Astrocyte (in vitro differentiated cells and primary cell): Measurements from ENCODE around the gene CDH26. TPM values are rescaled to one million over a fixed set of nuclear protein-coding genes. Genes with fewer than 3 reads are reported as not detected.

Experiments
- DNase-seq: peaks from one replicate; pipeline ENCODE4 v3.0.0-alpha.2; 2010; ENCODE audit warnings: low read depth
- FAIRE-seq: peaks from 2 replicates; lab custom pipeline; 2011; peaks lifted over from hg19 to GRCh38; lab: Jason Lieb, UNC
- H2AFZ ChIP-seq: 2 replicates; pipeline ENCODE4 v1.6.0; 2012; ENCODE audit warnings: low read depth, low read length, inconsistent platforms
- H3K27ac ChIP-seq: 2 replicates; pipeline ENCODE4 v1.5.1; 2011; ENCODE audit warnings: low read depth, low read length, inconsistent platforms
- H3K27me3 ChIP-seq: 2 replicates; pipeline ENCODE4 v1.6.0; 2011; ENCODE audit warnings: low read length, inconsistent platforms; ENCODE audit not compliant: insufficient read depth
- H3K36me3 ChIP-seq: 2 replicates; pipeline ENCODE4 v1.5.1; 2011; ENCODE audit warnings: low read length, inconsistent platforms; ENCODE audit not compliant: insufficient read depth
- H3K4me1 ChIP-seq: 2 replicates; pipeline ENCODE4 v1.5.1; 2011; ENCODE audit warnings: low read length, inconsistent platforms; ENCODE audit not compliant: insufficient read depth
- H3K4me2 ChIP-seq: 2 replicates; pipeline ENCODE4 v1.6.0; 2012; ENCODE audit warnings: low read length, inconsistent platforms
- H3K4me3 ChIP-seq: 2 replicates; pipeline ENCODE4 v1.5.1; 2011; ENCODE audit warnings: low read depth, mild to moderate bottlenecking, low read length, inconsistent platforms; ENCODE audit not compliant: insufficient read depth
- H3K79me2 ChIP-seq: 2 replicates; pipeline ENCODE4 v1.6.0; 2012; ENCODE audit warnings: mild to moderate bottlenecking, low read length, inconsistent platforms; ENCODE audit not compliant: insufficient read depth
- H3K9ac ChIP-seq: 2 replicates; pipeline ENCODE4 v1.6.0; 2012; ENCODE audit warnings: mild to moderate bottlenecking, low read length, inconsistent platforms
- H3K9me3 ChIP-seq: 2 replicates; pipeline ENCODE4 v1.5.1; 2012; ENCODE audit warnings: low read depth, mild to moderate bottlenecking, low read length, inconsistent platforms; ENCODE audit not compliant: insufficient read depth
- H4K20me1 ChIP-seq: 2 replicates; pipeline ENCODE4 v1.6.0; 2012; ENCODE audit warnings: low read length, inconsistent platforms; ENCODE audit not compliant: insufficient read depth
- H3K27ac Mint-ChIP-seq: one replicate; pipeline ENCODE4 v1.8.0; 2021; ENCODE audit warnings: mild to moderate bottlenecking, mixed read lengths; ENCODE audit not compliant: unreplicated experiment
- H3K27me3 Mint-ChIP-seq: one replicate; pipeline ENCODE4 v1.8.0; 2021; ENCODE audit warnings: low read depth, mixed read lengths; ENCODE audit not compliant: unreplicated experiment
- H3K36me3 Mint-ChIP-seq: one replicate; pipeline ENCODE4 v1.8.0; 2021; ENCODE audit warnings: low read depth, mixed read lengths; ENCODE audit not compliant: unreplicated experiment
- H3K4me1 Mint-ChIP-seq: one replicate; pipeline ENCODE4 v1.8.0; 2021; ENCODE audit warnings: low read depth, mixed read lengths; ENCODE audit not compliant: unreplicated experiment
- H3K4me3 Mint-ChIP-seq: one replicate; pipeline ENCODE4 v1.8.0; 2021; ENCODE audit warnings: mild to moderate bottlenecking, moderate library complexity, mixed read lengths; ENCODE audit not compliant: unreplicated experiment
- H3K9me3 Mint-ChIP-seq: one replicate; pipeline ENCODE4 v1.8.0; 2021; ENCODE audit warnings: mild to moderate bottlenecking, mixed read lengths; ENCODE audit not compliant: unreplicated experiment
- EZH2 ChIP-seq: IDR thresholded peaks from 2 replicates; pipeline ENCODE4 v1.6.1; 2012; ENCODE audit warnings: mild to moderate bottlenecking, low read length, inconsistent platforms; ENCODE audit not compliant: insufficient read depth
- total RNA-seq: library from RNA; stranded (reverse); gene quantifications from 2 replicates; pipeline ENCODE4 v1.2.1, GENCODE V29; 2021
- TF ChIP-seq, protein P1 (sequence below): IDR thresholded peaks from 2 replicates; pipeline ENCODE4 v1.5.1; 2011; ENCODE audit warnings: low read depth, mild to moderate bottlenecking, inconsistent platforms, low read length, moderate library complexity; ENCODE audit not compliant: insufficient read depth

Gene CDH26
- total RNA-seq, 1 donor from 2014 or later, result 0.34 TPM

GRCh38 chr20:60043435-60043834, 85.2 kb downstream of the CDH26 start:
- no peak overlapping the region for H3K27ac Mint-ChIP-seq
- no peak overlapping the region for H3K4me3 Mint-ChIP-seq
- Histone ChIP-seq H2AFZ (no peak overlapping the region), H3K4me1 (no peaks in the 10 kb centered on the region), H3K4me3 (no peak overlapping the region), H3K4me2 (no peak overlapping the region), H3K27me3 (no peaks in the 10 kb centered on the region), H3K9me3 (no peaks in the 10 kb centered on the region), H3K27ac (no peak overlapping the region), H3K9ac (no peak overlapping the region), H3K36me3 (no peaks in the 10 kb centered on the region), H4K20me1 (no peaks in the 10 kb centered on the region), H3K79me2 (no peaks in the 10 kb centered on the region)
- FAIRE-seq (no peak), DNase-seq (no peak)
- no peaks in the 10 kb centered on the region for H3K36me3 Mint-ChIP-seq
- TF ChIP-seq, protein P1, sequence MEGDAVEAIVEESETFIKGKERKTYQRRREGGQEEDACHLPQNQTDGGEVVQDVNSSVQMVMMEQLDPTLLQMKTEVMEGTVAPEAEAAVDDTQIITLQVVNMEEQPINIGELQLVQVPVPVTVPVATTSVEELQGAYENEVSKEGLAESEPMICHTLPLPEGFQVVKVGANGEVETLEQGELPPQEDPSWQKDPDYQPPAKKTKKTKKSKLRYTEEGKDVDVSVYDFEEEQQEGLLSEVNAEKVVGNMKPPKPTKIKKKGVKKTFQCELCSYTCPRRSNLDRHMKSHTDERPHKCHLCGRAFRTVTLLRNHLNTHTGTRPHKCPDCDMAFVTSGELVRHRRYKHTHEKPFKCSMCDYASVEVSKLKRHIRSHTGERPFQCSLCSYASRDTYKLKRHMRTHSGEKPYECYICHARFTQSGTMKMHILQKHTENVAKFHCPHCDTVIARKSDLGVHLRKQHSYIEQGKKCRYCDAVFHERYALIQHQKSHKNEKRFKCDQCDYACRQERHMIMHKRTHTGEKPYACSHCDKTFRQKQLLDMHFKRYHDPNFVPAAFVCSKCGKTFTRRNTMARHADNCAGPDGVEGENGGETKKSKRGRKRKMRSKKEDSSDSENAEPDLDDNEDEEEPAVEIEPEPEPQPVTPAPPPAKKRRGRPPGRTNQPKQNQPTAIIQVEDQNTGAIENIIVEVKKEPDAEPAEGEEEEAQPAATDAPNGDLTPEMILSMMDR, result no peak
- TF ChIP-seq EZH2, result no peak
- H3K27me3 Mint-ChIP-seq, result no peaks in the 10 kb centered on the region
- peaks cover 3% of the 10 kb centered on the region for H3K9me3 Mint-ChIP-seq
- H3K4me1 Mint-ChIP-seq, result peaks cover 23% of the 10 kb centered on the region

GRCh38 chr20:60046011-60046413, 87.8 kb downstream of the CDH26 start:
- Mint-ChIP-seq H3K9me3 (peaks cover 3% of the 10 kb centered on the region), H3K4me3 (no peak overlapping the region), H3K27ac (no peak overlapping the region), H3K27me3 (no peaks in the 10 kb centered on the region), H3K4me1 (peaks cover 23% of the 10 kb centered on the region), H3K36me3 (no peaks in the 10 kb centered on the region)
- Histone ChIP-seq H3K27ac (no peak overlapping the region), H3K79me2 (no peaks in the 10 kb centered on the region), H3K9me3 (no peaks in the 10 kb centered on the region), H3K36me3 (no peaks in the 10 kb centered on the region), H2AFZ (no peak overlapping the region), H3K4me1 (peaks cover 3% of the 10 kb centered on the region), H3K27me3 (no peaks in the 10 kb centered on the region), H3K4me2 (no peak overlapping the region), H4K20me1 (no peaks in the 10 kb centered on the region), H3K4me3 (no peak overlapping the region), H3K9ac (no peak overlapping the region)
- peak; percentile 70 for FAIRE-seq
- no peak for TF ChIP-seq EZH2
- TF ChIP-seq, protein P1, result no peak
- peak; percentile 58 for DNase-seq

DNA sequence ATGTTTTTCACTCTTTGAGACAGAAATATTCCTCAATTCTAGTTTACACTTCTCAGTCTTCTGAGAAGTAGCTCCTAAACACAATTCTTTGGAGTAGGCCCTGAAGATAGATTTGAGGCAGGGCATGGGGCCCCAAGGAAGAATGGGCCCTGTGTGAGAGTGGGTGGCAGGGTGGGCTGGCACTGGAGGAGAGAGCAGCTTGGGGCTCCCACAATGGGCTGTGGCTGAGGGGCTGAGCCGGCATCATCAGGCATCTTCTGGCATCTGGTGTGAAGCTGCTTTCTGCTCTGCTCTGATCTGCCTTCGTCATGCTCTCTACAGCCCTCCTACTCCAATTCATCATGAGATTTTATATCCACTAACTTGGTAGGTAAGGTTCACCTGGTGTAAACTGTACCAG, 88.2 kb downstream of the CDH26 start:
- Histone ChIP-seq H3K9me3 (no peaks in the 10 kb centered on the region), H3K4me1 (peaks cover 3% of the 10 kb centered on the region), H3K36me3 (no peaks in the 10 kb centered on the region), H4K20me1 (no peaks in the 10 kb centered on the region), H3K79me2 (no peaks in the 10 kb centered on the region), H3K27me3 (no peaks in the 10 kb centered on the region), H3K9ac (no peak overlapping the region), H3K4me2 (no peak overlapping the region), H2AFZ (no peak overlapping the region), H3K27ac (no peak overlapping the region), H3K4me3 (no peak overlapping the region)
- H3K27me3 Mint-ChIP-seq, result no peaks in the 10 kb centered on the region
- no peak overlapping the region for H3K27ac Mint-ChIP-seq
- H3K4me3 Mint-ChIP-seq, result no peak overlapping the region
- TF ChIP-seq, protein P1, result no peak
- no peak for TF ChIP-seq EZH2
- H3K4me1 Mint-ChIP-seq, result peaks cover 18% of the 10 kb centered on the region
- no peaks in the 10 kb centered on the region for H3K36me3 Mint-ChIP-seq
- no peak for DNase-seq
- H3K9me3 Mint-ChIP-seq, result peaks cover 3% of the 10 kb centered on the region
- no peak for FAIRE-seq
